Upper lobe of left lung (tissue), 4 donors: ENCODE measurements around the gene IFI27.

Experiments used
- EP300 ChIP-seq, 4 donors: sonication (generic); formaldehyde crosslinking; IDR thresholded peaks; one replicate each; pipeline ENCODE4 v1.5.1; 2017; ENCODE audit warnings: antibody characterized with exemption in 4 of 4, control low read depth in 2 of 4
- POLR2A ChIP-seq, 4 donors: fragments of 450-650 bp; IDR thresholded peaks; one replicate each; pipeline ENCODE4 v1.5.1; 2016 to 2017; ENCODE audit warnings: antibody characterized with exemption in 4 of 4, mild to moderate bottlenecking in 2 of 4
- TF ChIP-seq, protein P1 (sequence below), 6 experiments: fragments of 450-650 bp in 4 of 6; fragments of 200-600 bp in 2 of 6; sonication (generic) in 2 of 6; IDR thresholded peaks; one replicate each; pipeline ENCODE4 v1.5.1; 2016 to 2019; ENCODE audit warnings: antibody characterized with exemption in 6 of 6

DNA sequence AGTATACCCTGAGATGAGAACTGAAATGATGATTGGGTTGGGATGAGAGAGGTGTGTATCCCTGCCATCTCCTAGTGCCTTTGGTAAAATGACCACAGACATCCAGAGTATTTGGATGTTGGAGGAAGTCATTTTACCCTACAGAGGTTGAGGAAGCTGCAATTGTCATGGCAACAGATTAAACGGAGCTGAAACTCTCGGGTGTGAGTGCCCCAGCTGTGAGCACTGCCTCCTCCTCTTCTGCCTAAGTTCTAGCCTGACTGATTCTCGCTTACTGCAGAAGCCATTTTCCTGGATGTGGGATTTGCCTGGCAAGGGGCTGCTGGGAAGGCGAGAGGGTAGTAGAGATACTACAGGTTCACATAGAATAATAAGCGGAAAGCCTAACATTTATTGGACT lies 53.3 kb downstream of the IFI27 start:
- TF ChIP-seq EP300 (IDR thresholded peaks at IDR 0.05), result no peak
- no peak for TF ChIP-seq POLR2A (IDR thresholded peaks at IDR 0.05)
- TF ChIP-seq, protein P1, sequence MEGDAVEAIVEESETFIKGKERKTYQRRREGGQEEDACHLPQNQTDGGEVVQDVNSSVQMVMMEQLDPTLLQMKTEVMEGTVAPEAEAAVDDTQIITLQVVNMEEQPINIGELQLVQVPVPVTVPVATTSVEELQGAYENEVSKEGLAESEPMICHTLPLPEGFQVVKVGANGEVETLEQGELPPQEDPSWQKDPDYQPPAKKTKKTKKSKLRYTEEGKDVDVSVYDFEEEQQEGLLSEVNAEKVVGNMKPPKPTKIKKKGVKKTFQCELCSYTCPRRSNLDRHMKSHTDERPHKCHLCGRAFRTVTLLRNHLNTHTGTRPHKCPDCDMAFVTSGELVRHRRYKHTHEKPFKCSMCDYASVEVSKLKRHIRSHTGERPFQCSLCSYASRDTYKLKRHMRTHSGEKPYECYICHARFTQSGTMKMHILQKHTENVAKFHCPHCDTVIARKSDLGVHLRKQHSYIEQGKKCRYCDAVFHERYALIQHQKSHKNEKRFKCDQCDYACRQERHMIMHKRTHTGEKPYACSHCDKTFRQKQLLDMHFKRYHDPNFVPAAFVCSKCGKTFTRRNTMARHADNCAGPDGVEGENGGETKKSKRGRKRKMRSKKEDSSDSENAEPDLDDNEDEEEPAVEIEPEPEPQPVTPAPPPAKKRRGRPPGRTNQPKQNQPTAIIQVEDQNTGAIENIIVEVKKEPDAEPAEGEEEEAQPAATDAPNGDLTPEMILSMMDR (IDR thresholded peaks at IDR 0.05), result no peak
